IMR-90 (cell line): ENCODE data around the gene LRRC72. TPM values are rescaled to one million over a fixed set of nuclear protein-coding genes. Genes with fewer than 3 reads are reported as not detected.

ENCODE experiments used
- ATAC-seq: fragments of 200-7000 bp; cut with Tn5 transposase; 2 replicates; pipeline ENCODE4 v1.9.1; 2020; ENCODE audit warnings: low read depth, mild to moderate bottlenecking, moderate library complexity
- BruUV-seq: library from RNA; stranded (reverse); fragments of 400-500 nt; replicated peaks from 2 replicates; lab custom pipeline; 2021; lab: Mats Ljungman, UMichigan
- CTCF ChIA-PET: fragments of 300-600 bp; formaldehyde crosslinking; extraction: SDS; loops from one replicate; lab custom pipeline; 2021; ENCODE audit warnings: antibody characterized with exemption; lab: Yijun Ruan, JAX
- POLR2A ChIA-PET: fragments of 300-600 bp; sonication (Branson Sonifier 250); formaldehyde crosslinking; loops from one replicate; lab custom pipeline; 2022; ENCODE audit warnings: antibody characterized with exemption; ENCODE audit not compliant: unreplicated experiment; lab: Charles Lee
- DNase-seq: peaks from one replicate; pipeline ENCODE4 v3.0.0; 2013
- H2AFZ ChIP-seq: replicated peaks from 2 replicates; pipeline ENCODE3; 2013; ENCODE audit warnings: low read length, mild to moderate bottlenecking; ENCODE audit not compliant: poor library complexity
- H2AK5ac ChIP-seq: 2 replicates; pipeline ENCODE4 v1.6.1; 2013; ENCODE audit warnings: low read depth, low read length, inconsistent platforms
- H2AK9ac ChIP-seq: replicated peaks from 2 replicates; pipeline ENCODE3; 2013; ENCODE audit warnings: mild to moderate bottlenecking, low read depth, low read length, moderate library complexity; ENCODE audit not compliant: poor library complexity
- H2BK120ac ChIP-seq: 2 replicates; pipeline ENCODE4 v1.6.1; 2013; ENCODE audit warnings: low read depth, low read length, inconsistent platforms
- H2BK15ac ChIP-seq: 3 replicates; pipeline ENCODE4 v1.6.1; 2013; ENCODE audit warnings: low read depth, low read length, inconsistent platforms
- H2BK20ac ChIP-seq: 2 replicates; pipeline ENCODE4 v1.6.1; 2013; ENCODE audit warnings: low read depth, mild to moderate bottlenecking, inconsistent platforms, low read length, moderate library complexity
- H2BK5ac ChIP-seq: 2 replicates; pipeline ENCODE4 v1.6.1; 2013; ENCODE audit warnings: mild to moderate bottlenecking, low read depth, low read length, inconsistent platforms; ENCODE audit not compliant: poor library complexity, severe bottlenecking
- H3K14ac ChIP-seq: replicated peaks from 2 replicates; pipeline ENCODE4 v1.6.1; 2013; ENCODE audit warnings: low read depth, low read length, inconsistent platforms
- H3K18ac ChIP-seq: 2 replicates; pipeline ENCODE4 v1.6.1; 2013; ENCODE audit warnings: low read depth, low read length, control low read depth
- H3K23ac ChIP-seq: 2 replicates; pipeline ENCODE4 v1.6.1; 2013; ENCODE audit warnings: low read depth, low read length, inconsistent platforms
- H3K27ac ChIP-seq: 2 replicates; pipeline ENCODE4 v1.5.1; 2013; ENCODE audit warnings: mild to moderate bottlenecking, control low read depth, low read length; ENCODE audit not compliant: insufficient read depth
- H3K27me3 ChIP-seq: 2 replicates; pipeline ENCODE4 v1.6.1; 2013; ENCODE audit warnings: low read length; ENCODE audit not compliant: control insufficient read depth, insufficient read depth
- H3K36me3 ChIP-seq: 2 replicates; pipeline ENCODE4 v1.6.1; 2013; ENCODE audit warnings: low read length, mixed read lengths; ENCODE audit not compliant: control insufficient read depth, insufficient read depth
- H3K4ac ChIP-seq: 2 replicates; pipeline ENCODE4 v1.6.1; 2013; ENCODE audit warnings: low read depth, low read length, inconsistent platforms
- H3K4me1 ChIP-seq: 2 replicates; pipeline ENCODE4 v1.6.1; 2013; ENCODE audit warnings: low read length, mixed read lengths; ENCODE audit not compliant: control insufficient read depth, insufficient read depth
- H3K4me2 ChIP-seq: 2 replicates; pipeline ENCODE4 v1.6.1; 2013; ENCODE audit warnings: low read depth, mild to moderate bottlenecking, control low read depth, low read length, moderate library complexity
- H3K4me3 ChIP-seq: 2 replicates; pipeline ENCODE4 v1.5.1; 2013; ENCODE audit warnings: low read depth, mild to moderate bottlenecking, control low read depth, low read length, moderate library complexity; ENCODE audit not compliant: insufficient read depth
- H3K56ac ChIP-seq: 2 replicates; pipeline ENCODE4 v1.6.1; 2013; ENCODE audit warnings: low read length, inconsistent platforms; ENCODE audit not compliant: insufficient read depth; ENCODE audit errors: extremely low read depth
- H3K79me1 ChIP-seq, 2 experiments: 2 replicates each; pipeline ENCODE4 v1.6.1; 2013; ENCODE audit warnings: low read length in 2 of 2, inconsistent platforms in 1 of 2, low read depth in 1 of 2
- H3K9ac ChIP-seq: 2 replicates; pipeline ENCODE4 v1.6.1; 2013; ENCODE audit warnings: low read depth, low read length, control low read depth
- H3K9me1 ChIP-seq: 2 replicates; pipeline ENCODE4 v1.6.1; 2013; ENCODE audit warnings: low read length, inconsistent platforms; ENCODE audit not compliant: insufficient read depth
- H3K9me3 ChIP-seq: 2 replicates; pipeline ENCODE4 v1.6.1; 2013; ENCODE audit warnings: low read length; ENCODE audit not compliant: control insufficient read depth, insufficient read depth
- H4K20me1 ChIP-seq: 2 replicates; pipeline ENCODE4 v1.6.1; 2013; ENCODE audit warnings: low read length, inconsistent platforms; ENCODE audit not compliant: insufficient read depth
- H4K5ac ChIP-seq: 2 replicates; pipeline ENCODE4 v1.6.1; 2013; ENCODE audit warnings: mild to moderate bottlenecking, low read depth, low read length, control low read depth
- H4K8ac ChIP-seq, 2 experiments: 2 replicates each; pipeline ENCODE4 v1.6.1; 2013; ENCODE audit warnings: low read depth in 2 of 2, low read length in 2 of 2, control low read depth in 1 of 2, inconsistent platforms in 1 of 2
- H4K91ac ChIP-seq: 2 replicates; pipeline ENCODE4 v1.6.1; 2013; ENCODE audit warnings: low read depth, low read length, inconsistent platforms; ENCODE audit not compliant: insufficient read depth
- BHLHE40 ChIP-seq: fragments of 150-350 bp; IDR thresholded peaks from 2 replicates; pipeline ENCODE4 v1.6.1; 2016; ENCODE audit warnings: mild to moderate bottlenecking, low read depth, low read length
- CEBPB ChIP-seq: IDR thresholded peaks from 2 replicates; pipeline ENCODE4 v1.6.1; 2012; ENCODE audit warnings: low read depth, low read length, improper control_type of control experiment
- CHD1 ChIP-seq: IDR thresholded peaks from 2 replicates; pipeline ENCODE4 v1.6.1; 2012; ENCODE audit warnings: low read depth, low read length, improper control_type of control experiment
- FOS ChIP-seq: fragments of 150-350 bp; IDR thresholded peaks from 2 replicates; pipeline ENCODE4 v1.6.1; 2016; ENCODE audit warnings: low read depth, low read length
- MAFK ChIP-seq: IDR thresholded peaks from 2 replicates; pipeline ENCODE4 v1.6.1; 2012; ENCODE audit warnings: low read depth, low read length, improper control_type of control experiment
- MAZ ChIP-seq: IDR thresholded peaks from 2 replicates; pipeline ENCODE4 v1.6.1; 2012; ENCODE audit warnings: low read depth, mild to moderate bottlenecking, low read length, improper control_type of control experiment, moderate library complexity, borderline replicate concordance
- MXI1 ChIP-seq: IDR thresholded peaks from 2 replicates; pipeline ENCODE4 v1.6.1; 2012; ENCODE audit warnings: low read depth, mild to moderate bottlenecking, low read length, moderate library complexity, borderline replicate concordance
- NFE2L2 ChIP-seq: fragments of 150-350 bp; IDR thresholded peaks from 2 replicates; pipeline ENCODE4 v1.6.1; 2016; ENCODE audit warnings: low read depth, mild to moderate bottlenecking, low read length
- POLR2A ChIP-seq: IDR thresholded peaks from 2 replicates; pipeline ENCODE4 v1.6.1; 2012; ENCODE audit warnings: mild to moderate bottlenecking, low read depth, low read length
- RAD21 ChIP-seq: IDR thresholded peaks from 2 replicates; pipeline ENCODE4 v1.6.1; 2012; ENCODE audit warnings: low read length, improper control_type of control experiment
- RCOR1 ChIP-seq: IDR thresholded peaks from 2 replicates; pipeline ENCODE4 v1.6.1; 2012; ENCODE audit warnings: mild to moderate bottlenecking, low read length, improper control_type of control experiment; ENCODE audit not compliant: insufficient replicate concordance
- RFX5 ChIP-seq: IDR thresholded peaks from 2 replicates; pipeline ENCODE4 v1.8.0; 2012; ENCODE audit warnings: low read depth, mild to moderate bottlenecking, low read length, moderate library complexity
- SMC3 ChIP-seq: fragments of 150-350 bp; IDR thresholded peaks from 2 replicates; pipeline ENCODE4 v1.6.1; 2016; ENCODE audit warnings: low read depth, mild to moderate bottlenecking, antibody characterized with exemption, low read length, moderate library complexity
- WGBS, 2 experiments: methylation state at CpG; one replicate each; pipeline versions ENCODE4 v1.1.5 to v1.1.7; 2013; ENCODE audit warnings: missing lambda C conversion rate in 2 of 2; ENCODE audit not compliant: insufficient read length in 1 of 2; ENCODE audit errors: extremely low coverage in 2 of 2; 5-methylcytosine and 5-hydroxymethylcytosine counted together
- dilution Hi-C: fragments of 300-500 bp; cut with HindIII; formaldehyde crosslinking; loops from one replicate; pipeline ENCODE4 v1.14.3; 2018; ENCODE audit warnings: low sequenced_read_pairs; ENCODE audit not compliant: unreplicated experiment
- in situ Hi-C: fragments of 300-500 bp; cut with MboI; formaldehyde crosslinking; loops from 3 replicates; pipeline ENCODE4 v1.14.3; 2019; ENCODE audit warnings: low sequenced_read_pairs, inconsistent platforms, mixed read lengths
- intact Hi-C: fragments of 100-400 bp; cut with micrococcal nuclease; formaldehyde crosslinking; loops from 2 replicates; pipeline ENCODE4 v1.10.0; 2022
- polyA plus RNA-seq, 3 experiments: library from polyadenylated mRNA; depleted of rRNA; stranded (reverse); fragments of >200 nt; gene quantifications; 2 replicates each; pipeline ENCODE4 v1.2.3, GENCODE V29; 2012; ENCODE audit warnings: low replicate concordance in 1 of 3
- total RNA-seq: library from RNA; depleted of rRNA; stranded (reverse); fragments of >200 nt; gene quantifications from 2 replicates; pipeline ENCODE4 v1.2.3, GENCODE V29; 2012
- TF ChIP-seq, protein P1 (sequence below): fragments of 150-350 bp; IDR thresholded peaks from 2 replicates; pipeline ENCODE4 v1.6.1; 2017; ENCODE audit warnings: mild to moderate bottlenecking, antibody characterized with exemption, low read length, low read depth
- TF ChIP-seq, protein P2 (sequence below): conservative IDR thresholded peaks from 2 replicates; pipeline ENCODE4 v1.5.1; 2012; ENCODE audit warnings: mild to moderate bottlenecking, low read depth, low read length, improper control_type of control experiment
- TF ChIP-seq, protein P3 (sequence below): fragments of 150-350 bp; IDR thresholded peaks from 2 replicates; pipeline ENCODE4 v1.6.1; 2016; ENCODE audit warnings: low read depth, mild to moderate bottlenecking, low read length, moderate library complexity, borderline replicate concordance

LRRC72 gene
- total and polyA plus RNA-seq, 2 of the 4 experiments (the other 2 are of a cell fraction), result not detected

DNA sequence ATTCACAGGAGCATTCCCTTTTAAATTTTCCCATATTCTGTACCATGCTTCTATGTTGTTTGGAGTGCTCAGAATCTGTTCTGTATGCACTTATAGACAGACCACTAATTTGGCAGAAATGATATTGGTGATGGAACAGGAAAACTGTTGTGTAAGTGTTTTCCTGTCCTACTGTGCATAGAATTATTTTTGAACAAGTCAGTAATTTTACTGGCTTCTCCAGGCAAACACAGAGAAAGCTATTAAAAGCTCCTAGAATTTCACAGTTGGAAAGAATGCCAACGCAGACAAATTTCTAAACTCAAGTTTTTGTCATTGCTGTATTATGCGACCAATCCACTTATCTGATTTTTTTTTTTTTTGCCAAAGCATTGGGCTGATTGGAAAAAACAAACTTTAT lies 63.3 kb downstream of the LRRC72 start:
- Histone ChIP-seq H4K20me1 (no peaks in the 10 kb centered on the region), H2BK15ac (no peak overlapping the region), H3K36me3 (0 out of 2 replicates have a peak, but pooled peaks cover 1% of the 10 kb centered on the region), H3K9me1 (0 out of 2 replicates have a peak, but pooled peaks cover 3% of the 10 kb centered on the region), H2BK5ac (no peak overlapping the region), H3K14ac (no peak overlapping the region), H4K8ac (no peak overlapping the region), H3K4ac (no peak overlapping the region), H3K23ac (no peak overlapping the region), H3K56ac (no peak overlapping the region), H3K4me2 (no peak overlapping the region), H3K4me1 (peaks cover 3% of the 10 kb centered on the region; the same call in 1 of the 2 replicates), H3K9ac (no peak overlapping the region), H2AK9ac (no peak overlapping the region), H3K27me3 (no peaks in the 10 kb centered on the region), H3K27ac (no peak overlapping the region), H3K18ac (no peak overlapping the region), H2BK20ac (no peak overlapping the region), H2AK5ac (no peak overlapping the region), H3K4me3 (no peak overlapping the region), H4K91ac (no peak overlapping the region), H3K79me1 (no peaks in the 10 kb centered on the region), H4K5ac (no peak overlapping the region), H2AFZ (no peak overlapping the region), H2BK120ac (no peak overlapping the region), H3K9me3 (no peaks in the 10 kb centered on the region)
- POLR2A ChIA-PET, result no interaction called here
- ATAC-seq (no peak), DNase-seq (no peak)
- intact Hi-C loops (no loop called here), dilution Hi-C loops (no loop called here), in situ Hi-C loops (no loop called here)
- no CpG with 5 or more reads among the region's 2 CpGs for WGBS, 2 experiments
- BruUV-seq, result no TSS peak
- TF ChIP-seq RCOR1, result no peak
- TF ChIP-seq, protein P1, sequence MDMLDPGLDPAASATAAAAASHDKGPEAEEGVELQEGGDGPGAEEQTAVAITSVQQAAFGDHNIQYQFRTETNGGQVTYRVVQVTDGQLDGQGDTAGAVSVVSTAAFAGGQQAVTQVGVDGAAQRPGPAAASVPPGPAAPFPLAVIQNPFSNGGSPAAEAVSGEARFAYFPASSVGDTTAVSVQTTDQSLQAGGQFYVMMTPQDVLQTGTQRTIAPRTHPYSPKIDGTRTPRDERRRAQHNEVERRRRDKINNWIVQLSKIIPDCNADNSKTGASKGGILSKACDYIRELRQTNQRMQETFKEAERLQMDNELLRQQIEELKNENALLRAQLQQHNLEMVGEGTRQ, result no peak
- TF ChIP-seq POLR2A, result no peak
- TF ChIP-seq BHLHE40, result no peak
- TF ChIP-seq SMC3, result no peak
- TF ChIP-seq, protein P2, sequence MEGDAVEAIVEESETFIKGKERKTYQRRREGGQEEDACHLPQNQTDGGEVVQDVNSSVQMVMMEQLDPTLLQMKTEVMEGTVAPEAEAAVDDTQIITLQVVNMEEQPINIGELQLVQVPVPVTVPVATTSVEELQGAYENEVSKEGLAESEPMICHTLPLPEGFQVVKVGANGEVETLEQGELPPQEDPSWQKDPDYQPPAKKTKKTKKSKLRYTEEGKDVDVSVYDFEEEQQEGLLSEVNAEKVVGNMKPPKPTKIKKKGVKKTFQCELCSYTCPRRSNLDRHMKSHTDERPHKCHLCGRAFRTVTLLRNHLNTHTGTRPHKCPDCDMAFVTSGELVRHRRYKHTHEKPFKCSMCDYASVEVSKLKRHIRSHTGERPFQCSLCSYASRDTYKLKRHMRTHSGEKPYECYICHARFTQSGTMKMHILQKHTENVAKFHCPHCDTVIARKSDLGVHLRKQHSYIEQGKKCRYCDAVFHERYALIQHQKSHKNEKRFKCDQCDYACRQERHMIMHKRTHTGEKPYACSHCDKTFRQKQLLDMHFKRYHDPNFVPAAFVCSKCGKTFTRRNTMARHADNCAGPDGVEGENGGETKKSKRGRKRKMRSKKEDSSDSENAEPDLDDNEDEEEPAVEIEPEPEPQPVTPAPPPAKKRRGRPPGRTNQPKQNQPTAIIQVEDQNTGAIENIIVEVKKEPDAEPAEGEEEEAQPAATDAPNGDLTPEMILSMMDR, result no peak
- no peak for TF ChIP-seq CEBPB
- no peak for TF ChIP-seq RAD21
- no peak for TF ChIP-seq NFE2L2
- TF ChIP-seq, protein P3, sequence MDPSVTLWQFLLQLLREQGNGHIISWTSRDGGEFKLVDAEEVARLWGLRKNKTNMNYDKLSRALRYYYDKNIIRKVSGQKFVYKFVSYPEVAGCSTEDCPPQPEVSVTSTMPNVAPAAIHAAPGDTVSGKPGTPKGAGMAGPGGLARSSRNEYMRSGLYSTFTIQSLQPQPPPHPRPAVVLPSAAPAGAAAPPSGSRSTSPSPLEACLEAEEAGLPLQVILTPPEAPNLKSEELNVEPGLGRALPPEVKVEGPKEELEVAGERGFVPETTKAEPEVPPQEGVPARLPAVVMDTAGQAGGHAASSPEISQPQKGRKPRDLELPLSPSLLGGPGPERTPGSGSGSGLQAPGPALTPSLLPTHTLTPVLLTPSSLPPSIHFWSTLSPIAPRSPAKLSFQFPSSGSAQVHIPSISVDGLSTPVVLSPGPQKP, result no peak
- no peak for TF ChIP-seq MAFK
- no peak for TF ChIP-seq MXI1
- no peak for TF ChIP-seq MAZ
- TF ChIP-seq RFX5, result no peak
- TF ChIP-seq FOS, result no peak
- TF ChIP-seq CHD1, result no peak
- CTCF ChIA-PET, result interaction anchor here (0.6 kb wide), 1 partner anchor 13 kb away, joined by 3 read pairs; no protein-coding TSS in a partner anchor
